NCI-H128 (cell line): ENCODE results near the gene IKZF3.
"Not testable (repeated sequence)": the region's sequence is repeated elsewhere in the genome, so short reads cannot be mapped to it uniquely, and the experiment has no call there.

ENCODE experiments used
- DNase-seq: peaks from one replicate; lab custom pipeline; 2025; ENCODE audit not compliant: unreplicated experiment; lab: John Stamatoyannopoulos, UW

Gene IKZF3

GRCh38 chr17:39722104-39722503 lies 142.0 kb downstream of the IKZF3 start:
- no peak for DNase-seq

DNA sequence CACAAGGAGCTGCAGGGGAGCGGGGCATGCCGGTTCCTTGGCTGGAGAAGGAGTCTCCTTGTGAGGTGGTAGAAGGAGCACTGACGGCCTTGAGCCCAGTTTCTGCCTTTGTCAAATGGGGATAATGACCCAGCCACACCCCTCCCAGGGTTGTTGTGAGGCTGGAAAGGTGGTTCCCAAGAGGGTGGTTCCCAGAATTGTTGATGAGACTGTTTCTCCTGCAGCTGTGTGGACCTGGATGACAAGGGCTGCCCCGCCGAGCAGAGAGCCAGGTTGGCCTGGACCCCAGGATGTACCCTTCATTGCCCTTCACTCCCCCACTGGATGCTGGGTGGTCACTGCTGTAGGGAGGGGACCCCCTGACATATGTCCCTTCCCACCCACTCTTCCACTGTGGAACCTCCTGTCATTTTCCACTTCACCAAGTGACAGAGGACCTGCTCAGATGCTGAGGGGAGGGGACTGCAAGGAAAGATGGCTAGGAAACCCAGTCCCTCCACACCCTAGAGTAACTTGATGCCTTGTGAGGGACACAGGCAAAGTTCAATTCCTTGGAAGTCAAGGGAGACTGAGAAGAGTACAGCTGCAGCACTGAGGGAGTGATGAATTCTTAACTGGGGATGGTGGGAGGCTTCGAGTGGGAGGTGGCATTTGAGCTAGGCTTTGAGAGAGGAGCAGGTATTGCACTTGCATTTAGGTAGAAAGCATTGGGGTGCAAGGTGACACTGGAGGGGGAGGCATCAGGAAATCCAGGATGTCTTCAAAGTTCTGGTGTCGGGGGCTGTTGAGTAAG lies 144.4 kb downstream of the IKZF3 start:
- no peak for DNase-seq

- DNase-seq: no peak
Observed at GRCh38 chr17:39717660-39718059, 146.5 kb downstream of the IKZF3 start.

GRCh38 chr17:39716879-39717536 lies 147.1 kb downstream of the IKZF3 start:
- DNase-seq: no peak

- DNase-seq: no peak
Observed at GRCh38 chr17:39716073-39716818, 147.9 kb downstream of the IKZF3 start.

GRCh38 chr17:39715375-39716072 lies 148.6 kb downstream of the IKZF3 start:
- DNase-seq: no peak

GRCh38 chr17:39714234-39714633 lies 149.9 kb downstream of the IKZF3 start:
- no peak for DNase-seq

- no peak for DNase-seq
Observed at GRCh38 chr17:39711851-39712250, 152.3 kb downstream of the IKZF3 start.

GRCh38 chr17:39711071-39711470 lies 153.0 kb downstream of the IKZF3 start:
- not testable (repeated sequence) for DNase-seq

DNA sequence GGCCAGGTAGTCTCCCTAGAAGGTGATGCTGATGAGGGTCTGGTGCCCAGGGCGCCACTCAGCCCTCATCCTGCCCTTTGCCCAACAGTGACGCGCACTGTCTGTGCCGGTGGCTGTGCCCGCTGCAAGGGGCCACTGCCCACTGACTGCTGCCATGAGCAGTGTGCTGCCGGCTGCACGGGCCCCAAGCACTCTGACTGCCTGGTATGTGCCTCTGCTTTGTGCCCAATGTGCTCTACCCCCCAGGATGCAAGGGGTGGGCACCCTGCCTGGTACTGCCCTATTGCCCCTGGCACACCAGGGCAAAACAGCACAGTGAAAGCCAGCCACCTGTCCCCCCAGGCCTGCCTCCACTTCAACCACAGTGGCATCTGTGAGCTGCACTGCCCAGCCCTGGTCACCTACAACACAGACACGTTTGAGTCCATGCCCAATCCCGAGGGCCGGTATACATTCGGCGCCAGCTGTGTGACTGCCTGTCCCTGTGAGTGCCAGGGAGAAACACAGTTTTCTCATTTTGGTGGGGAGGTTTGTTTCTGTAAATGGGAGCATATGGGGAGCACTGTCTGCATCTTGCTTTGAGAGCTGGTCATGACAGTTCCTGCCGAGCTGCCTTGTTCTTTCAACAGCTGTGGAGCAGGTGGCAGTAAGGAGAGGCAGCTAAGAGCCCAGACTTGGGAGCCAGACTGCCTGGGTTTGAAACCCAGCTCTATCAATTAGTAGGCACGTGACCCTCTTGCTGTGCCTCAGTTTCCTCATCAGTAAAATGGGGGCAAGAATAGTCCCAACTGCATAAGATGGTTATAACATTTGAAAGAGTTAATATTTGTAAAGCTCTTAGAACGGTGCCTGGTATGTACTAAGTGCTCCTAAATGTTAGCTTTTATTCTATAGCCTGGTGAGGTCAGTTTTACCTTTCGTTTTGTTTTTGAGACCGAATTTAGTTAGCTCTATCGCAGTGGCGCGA lies 153.8 kb downstream of the IKZF3 start:
- no peak for DNase-seq

- DNase-seq: no peak
Observed at GRCh38 chr17:39709319-39709997, 154.7 kb downstream of the IKZF3 start.
